ENCODE measurements around the gene BCL2L13. TPM values are rescaled to one million over a fixed set of nuclear protein-coding genes. Genes with fewer than 3 reads are reported as not detected.

The BCL2L13 gene
- total RNA-seq, 1 experiment from 2014 or later, result 44.0 TPM

GRCh38 chr22:17647452-17647851, 8.9 kb downstream of the BCL2L13 start:
- in situ Hi-C loops (cut with HindIII; ENCODE audit: low pct_unique_long_range_greater_than_20kb, low sequenced_read_pairs), result no loop called here
- H3K9me3 ChIP-seq (ENCODE audit: control insufficient read depth, insufficient read depth, low read depth, low read length), result no peaks in the 10 kb centered on the region
- CTCF ChIA-PET, result no interaction called here
- TF ChIP-seq REST (IDR thresholded peaks at IDR 0.05; ENCODE audit: insufficient read depth in 1 of 2, low read depth in 2 of 2, low read length in 1 of 2) (no peak), TCF7L2 (IDR thresholded peaks at IDR 0.05; ENCODE audit: low read depth, low read length) (no peak), CTCF (IDR thresholded peaks at IDR 0.05) (no peak), POLR2AphosphoS5 (IDR thresholded peaks at IDR 0.05; ENCODE audit: low read depth, low read length) (no peak), SIN3A (IDR thresholded peaks at IDR 0.05; ENCODE audit: borderline replicate concordance, insufficient read depth, low read depth, low read length) (no peak)
- H3K4me1 ChIP-seq (ENCODE audit: control insufficient read depth, insufficient read depth, low read length), result no peaks in the 10 kb centered on the region
- no TSS peak for BruUV-seq (replicated peaks)
- H3K4me3 ChIP-seq (ENCODE audit: low read depth in 2 of 2, low read length in 2 of 2), result no peak overlapping the region
- H3K27me3 ChIP-seq (ENCODE audit: control insufficient read depth, insufficient read depth, low read length), result no peaks in the 10 kb centered on the region
- intact Hi-C loops (cut with micrococcal nuclease; ENCODE audit: unreplicated experiment), result no loop called here
- POLR2A ChIA-PET, result interaction anchor here (0.7 kb wide), 1 partner anchor 25 kb away, joined by 4 read pairs; no protein-coding TSS in a partner anchor
- DNase-seq (ENCODE audit: low read depth, low spot score), result no peak
- H3K27ac ChIP-seq (ENCODE audit: low read length), result no peak overlapping the region
- no peak for ATAC-seq
- H3K36me3 ChIP-seq (ENCODE audit: control insufficient read depth, insufficient read depth, low read length), result no peaks in the 10 kb centered on the region

GRCh38 chr22:17647991-17648390, 9.4 kb downstream of the BCL2L13 start:
- ATAC-seq, result no peak
- no peak for DNase-seq (ENCODE audit: low read depth, low spot score)
- intact Hi-C loops (cut with micrococcal nuclease; ENCODE audit: unreplicated experiment), result no loop called here
- no peaks in the 10 kb centered on the region for H3K4me1 ChIP-seq (ENCODE audit: control insufficient read depth, insufficient read depth, low read length)
- no peaks in the 10 kb centered on the region for H3K27me3 ChIP-seq (ENCODE audit: control insufficient read depth, insufficient read depth, low read length)
- no peaks in the 10 kb centered on the region for H3K9me3 ChIP-seq (ENCODE audit: control insufficient read depth, insufficient read depth, low read depth, low read length)
- H3K4me3 ChIP-seq (ENCODE audit: low read depth in 2 of 2, low read length in 2 of 2), result no peak overlapping the region
- no peaks in the 10 kb centered on the region for H3K36me3 ChIP-seq (ENCODE audit: control insufficient read depth, insufficient read depth, low read length)
- ChIA-PET CTCF (no interaction called here), POLR2A (no interaction called here)
- in situ Hi-C loops (cut with HindIII; ENCODE audit: low pct_unique_long_range_greater_than_20kb, low sequenced_read_pairs), result no loop called here
- BruUV-seq (replicated peaks), result no TSS peak
- TF ChIP-seq REST (IDR thresholded peaks at IDR 0.05; ENCODE audit: insufficient read depth in 1 of 2, low read depth in 2 of 2, low read length in 1 of 2) (no peak), CTCF (IDR thresholded peaks at IDR 0.05) (no peak), POLR2AphosphoS5 (IDR thresholded peaks at IDR 0.05; ENCODE audit: low read depth, low read length) (no peak), SIN3A (IDR thresholded peaks at IDR 0.05; ENCODE audit: borderline replicate concordance, insufficient read depth, low read depth, low read length) (no peak), TCF7L2 (IDR thresholded peaks at IDR 0.05; ENCODE audit: low read depth, low read length) (no peak)
- H3K27ac ChIP-seq (ENCODE audit: low read length), result no peak overlapping the region
